DMS79 (cell line): ENCODE data around the gene SEPTIN2.
"Not testable (repeated sequence)": the region's sequence is repeated elsewhere in the genome, so short reads cannot be mapped to it uniquely, and the experiment has no call there.

ENCODE experiments used
- DNase-seq: peaks from one replicate; lab custom pipeline; 2025; lab: John Stamatoyannopoulos, UW

Gene SEPTIN2

GRCh38 chr2:241288324-241288888 lies 27.3 kb upstream of the SEPTIN2 start:
- DNase-seq = no peak

- DNase-seq = no peak
Measured at GRCh38 chr2:241289053-241289452, 26.7 kb upstream of the SEPTIN2 start.

GRCh38 chr2:241289597-241289996 lies 26.1 kb upstream of the SEPTIN2 start:
- no peak for DNase-seq

GRCh38 chr2:241291153-241291552 lies 24.6 kb upstream of the SEPTIN2 start:
- DNase-seq = no peak

GRCh38 chr2:241291977-241292376 lies 23.7 kb upstream of the SEPTIN2 start:
- no peak for DNase-seq

GRCh38 chr2:241293378-241293797 lies 22.3 kb upstream of the SEPTIN2 start:
- DNase-seq = not testable (repeated sequence)

GRCh38 chr2:241295326-241296095 lies 20.2 kb upstream of the SEPTIN2 start:
- DNase-seq = no peak

GRCh38 chr2:241296767-241297166 lies 19.0 kb upstream of the SEPTIN2 start:
- DNase-seq = no peak

GRCh38 chr2:241298673-241299072 lies 17.1 kb upstream of the SEPTIN2 start:
- no peak for DNase-seq

- no peak for DNase-seq
Measured at GRCh38 chr2:241300000-241300399, 15.7 kb upstream of the SEPTIN2 start.

- DNase-seq = no peak
Measured at GRCh38 chr2:241302083-241302482, 13.6 kb upstream of the SEPTIN2 start.

GRCh38 chr2:241302759-241303651 lies 12.7 kb upstream of the SEPTIN2 start:
- peak; percentile 11 for DNase-seq

GRCh38 chr2:241304039-241304670 lies 11.6 kb upstream of the SEPTIN2 start:
- DNase-seq = no peak

GRCh38 chr2:241307055-241307454 lies 8.7 kb upstream of the SEPTIN2 start:
- no peak for DNase-seq

GRCh38 chr2:241308267-241308666 lies 7.5 kb upstream of the SEPTIN2 start:
- no peak for DNase-seq

- no peak for DNase-seq
Measured at GRCh38 chr2:241308832-241309500, 6.8 kb upstream of the SEPTIN2 start.

- DNase-seq = no peak
Measured at GRCh38 chr2:241309684-241310117, 6.0 kb upstream of the SEPTIN2 start.

- DNase-seq = no peak
Measured at GRCh38 chr2:241310917-241311566, 4.7 kb upstream of the SEPTIN2 start.

- DNase-seq = no peak
Measured at GRCh38 chr2:241312082-241312481, 3.6 kb upstream of the SEPTIN2 start.

GRCh38 chr2:241313543-241314095 lies 2.1 kb upstream of the SEPTIN2 start:
- DNase-seq = no peak
